Measurements from ENCODE around the gene GIT2. TPM values are rescaled to one million over a fixed set of nuclear protein-coding genes. Genes with fewer than 3 reads are reported as not detected.

The GIT2 gene
- total and polyA plus RNA-seq, 8 donors = 6.4 to 98.6 (median 39.2) TPM

DNA sequence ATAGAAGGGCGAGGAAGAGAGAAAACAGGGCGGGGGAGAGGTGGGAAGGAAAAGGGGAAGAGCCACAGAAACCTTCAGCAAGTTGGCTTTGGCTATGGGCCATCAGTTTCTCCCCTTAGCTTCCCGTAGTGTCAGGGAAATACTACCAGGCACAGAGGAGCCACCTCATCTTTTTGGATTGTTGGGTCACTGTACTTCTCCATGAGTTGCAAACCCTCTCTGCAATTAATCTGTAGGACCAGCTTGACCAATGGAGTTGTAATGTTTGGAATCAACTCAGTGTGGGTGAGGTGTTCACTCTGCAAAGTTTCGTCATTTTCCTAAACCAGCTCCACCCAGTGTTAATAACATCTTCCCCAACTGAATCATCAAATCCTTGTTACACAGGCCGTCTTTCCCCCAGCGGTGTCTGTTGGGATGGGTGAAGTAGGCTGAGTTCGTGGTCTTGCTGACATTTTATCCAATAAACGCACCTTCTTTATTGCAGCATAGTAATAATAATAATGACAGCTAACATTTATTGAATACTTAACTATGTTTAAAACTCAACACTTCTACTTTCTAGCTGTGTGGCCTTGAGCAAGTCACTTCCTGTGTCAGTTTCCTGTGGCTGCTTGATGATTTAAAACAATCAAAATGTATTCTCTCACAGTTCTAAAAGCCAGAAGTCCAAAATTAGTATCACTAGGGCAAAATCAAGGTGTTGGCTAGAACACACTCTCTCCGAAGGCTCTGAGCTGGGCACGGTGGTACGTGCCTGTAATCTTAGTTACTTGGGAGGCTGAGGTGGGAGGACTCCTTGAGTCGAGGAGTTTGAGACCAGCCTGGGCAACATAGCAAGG is 107.8 kb downstream of the GIT2 start:
- Histone ChIP-seq H3K27ac (peak overlapping the region in 4 of 5 donors; percentile 29 to 78 (median 48)), H3K9me3 (no peaks in the 10 kb centered on the region), H3K4me1 (peaks cover 0 to 20% (median 0%) of the 10 kb centered on the region in 4 donors), H3K27me3 (peaks cover 0 to 5% (median 0%) of the 10 kb centered on the region in 3 donors), H3K36me3 (no peaks in the 10 kb centered on the region), H3K4me3 (no peak overlapping the region)
- no peak for DNase-seq
- intact Hi-C loops (cut with DNase I; ENCODE audit: low total_unique reads) = loop anchor here (10.0 kb wide), 1 partner anchor 84 kb away; no protein-coding TSS in a partner anchor
- 58 to 69% (median 61%) methylated on average over 12 of the region's 12 CpGs for WGBS, 5 donors
- TF ChIP-seq EP300 (IDR thresholded peaks at IDR 0.05) = no peak
- no peak for TF ChIP-seq POLR2A (IDR thresholded peaks at IDR 0.05)
- TF ChIP-seq, protein P1, sequence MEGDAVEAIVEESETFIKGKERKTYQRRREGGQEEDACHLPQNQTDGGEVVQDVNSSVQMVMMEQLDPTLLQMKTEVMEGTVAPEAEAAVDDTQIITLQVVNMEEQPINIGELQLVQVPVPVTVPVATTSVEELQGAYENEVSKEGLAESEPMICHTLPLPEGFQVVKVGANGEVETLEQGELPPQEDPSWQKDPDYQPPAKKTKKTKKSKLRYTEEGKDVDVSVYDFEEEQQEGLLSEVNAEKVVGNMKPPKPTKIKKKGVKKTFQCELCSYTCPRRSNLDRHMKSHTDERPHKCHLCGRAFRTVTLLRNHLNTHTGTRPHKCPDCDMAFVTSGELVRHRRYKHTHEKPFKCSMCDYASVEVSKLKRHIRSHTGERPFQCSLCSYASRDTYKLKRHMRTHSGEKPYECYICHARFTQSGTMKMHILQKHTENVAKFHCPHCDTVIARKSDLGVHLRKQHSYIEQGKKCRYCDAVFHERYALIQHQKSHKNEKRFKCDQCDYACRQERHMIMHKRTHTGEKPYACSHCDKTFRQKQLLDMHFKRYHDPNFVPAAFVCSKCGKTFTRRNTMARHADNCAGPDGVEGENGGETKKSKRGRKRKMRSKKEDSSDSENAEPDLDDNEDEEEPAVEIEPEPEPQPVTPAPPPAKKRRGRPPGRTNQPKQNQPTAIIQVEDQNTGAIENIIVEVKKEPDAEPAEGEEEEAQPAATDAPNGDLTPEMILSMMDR (IDR thresholded peaks at IDR 0.05) = no peak
- TF ChIP-seq POLR2AphosphoS5 (IDR thresholded peaks at IDR 0.05) = no peak

DNA sequence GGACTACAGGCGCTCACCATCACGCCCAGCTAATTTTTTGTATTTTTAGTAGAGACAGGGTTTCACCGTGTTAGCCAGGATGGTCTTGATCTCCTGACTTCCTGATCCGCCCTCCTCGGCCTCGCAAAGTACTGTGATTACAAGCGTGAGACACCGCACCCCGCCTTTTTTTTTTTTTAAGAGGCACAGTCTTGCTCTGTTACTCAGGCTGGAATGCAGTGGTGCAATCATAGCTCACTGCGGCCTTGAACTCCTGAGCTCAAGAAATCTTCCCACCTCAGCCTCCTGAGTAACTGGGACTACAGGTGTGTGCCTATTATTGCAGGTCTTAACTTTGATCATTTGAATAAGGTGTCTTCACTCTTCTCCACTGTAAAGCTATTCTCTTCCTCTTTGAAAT is 110.6 kb downstream of the GIT2 start:
- DNase-seq = no peak
- intact Hi-C loops (cut with DNase I; ENCODE audit: low total_unique reads) = loop anchor here (10.0 kb wide), 1 partner anchor 81 kb away; no protein-coding TSS in a partner anchor

DNA sequence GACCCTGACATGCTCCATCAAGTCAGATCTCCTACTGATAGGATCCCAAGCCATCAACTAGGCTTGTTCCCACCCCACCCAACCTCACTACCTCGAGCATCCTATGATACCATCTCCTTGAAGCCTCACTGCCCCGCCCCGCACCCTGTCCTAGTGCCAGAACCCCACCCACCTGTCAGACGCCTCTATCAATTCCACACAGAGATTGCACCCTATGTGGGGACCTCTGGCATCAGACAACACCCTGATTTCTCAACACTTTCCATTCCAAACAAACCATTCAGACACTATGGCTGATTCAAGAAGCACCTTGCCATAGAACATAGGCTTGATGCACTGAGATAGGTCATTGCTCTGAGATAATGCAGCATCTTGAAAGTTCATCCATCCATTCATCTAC is 112.7 kb downstream of the GIT2 start:
- no peaks in the 10 kb centered on the region for H3K36me3 ChIP-seq
- H3K4me1 ChIP-seq = peaks cover 14 to 30% (median 23%) of the 10 kb centered on the region in 4 donors
- TF ChIP-seq EP300 (IDR thresholded peaks at IDR 0.05) (no peak), POLR2AphosphoS5 (IDR thresholded peaks at IDR 0.05) (no peak), POLR2A (IDR thresholded peaks at IDR 0.05) (no peak)
- TF ChIP-seq, protein P1 (IDR thresholded peaks at IDR 0.05) = no peak
- DNase-seq = no peak
- peaks cover 0 to 5% (median 0%) of the 10 kb centered on the region in 3 donors for H3K27me3 ChIP-seq
- WGBS, 5 donors = 46 to 63% (median 54%) methylated on average over 4 of the region's 4 CpGs
- intact Hi-C loops (cut with DNase I; ENCODE audit: low total_unique reads) = loop anchor here (10.0 kb wide), 1 partner anchor 79 kb away; no protein-coding TSS in a partner anchor
- no peak overlapping the region for H3K27ac ChIP-seq
- H3K4me3 ChIP-seq = no peak overlapping the region
- H3K9me3 ChIP-seq = no peaks in the 10 kb centered on the region

More for the DNA sequence above, 110.6 kb downstream of the GIT2 start:
- Histone ChIP-seq H3K27me3 (peaks cover 0 to 5% (median 0%) of the 10 kb centered on the region in 3 donors), H3K4me1 (peaks cover 3 to 27% (median 6%) of the 10 kb centered on the region in 4 donors), H3K27ac (no peak overlapping the region), H3K9me3 (no peaks in the 10 kb centered on the region), H3K36me3 (no peaks in the 10 kb centered on the region), H3K4me3 (no peak overlapping the region)
- no peak for TF ChIP-seq EP300 (IDR thresholded peaks at IDR 0.05)
- TF ChIP-seq, protein P1 (IDR thresholded peaks at IDR 0.05) = no peak
- TF ChIP-seq POLR2A (IDR thresholded peaks at IDR 0.05) = no peak
- no peak for TF ChIP-seq POLR2AphosphoS5 (IDR thresholded peaks at IDR 0.05)
- WGBS, 5 donors = 60 to 75% (median 71%) methylated on average over 10 of the region's 10 CpGs

DNA sequence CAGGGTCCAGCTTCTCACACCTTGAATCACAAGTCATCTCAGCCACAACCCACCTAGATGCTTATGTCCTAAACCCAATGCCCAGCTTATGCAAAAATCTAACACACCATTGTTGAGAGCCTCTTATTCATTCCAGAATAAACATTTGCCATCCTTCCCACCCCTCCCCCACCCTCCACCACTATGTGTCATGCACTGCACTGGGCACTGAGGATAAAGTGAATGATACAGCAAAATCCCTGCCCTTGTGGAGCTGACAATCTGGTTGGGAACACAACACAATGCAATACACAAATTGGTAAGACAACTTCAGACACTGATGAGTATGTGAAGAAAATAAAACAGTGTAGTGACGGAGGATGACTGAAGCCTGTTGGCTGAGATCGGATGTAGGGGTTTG is 114.4 kb downstream of the GIT2 start:
- Histone ChIP-seq H3K9me3 (no peaks in the 10 kb centered on the region), H3K27me3 (no peaks in the 10 kb centered on the region), H3K4me1 (peaks cover 18 to 34% (median 32%) of the 10 kb centered on the region in 4 donors), H3K4me3 (no peak overlapping the region), H3K36me3 (no peaks in the 10 kb centered on the region), H3K27ac (no peak overlapping the region)
- TF ChIP-seq EP300 (IDR thresholded peaks at IDR 0.05) = no peak
- TF ChIP-seq POLR2A (IDR thresholded peaks at IDR 0.05) = no peak
- TF ChIP-seq, protein P1 (IDR thresholded peaks at IDR 0.05) = no peak
- no peak for TF ChIP-seq POLR2AphosphoS5 (IDR thresholded peaks at IDR 0.05)
- intact Hi-C loops (cut with DNase I; ENCODE audit: low total_unique reads) = loop anchor here (10.0 kb wide), 1 partner anchor 77 kb away; no protein-coding TSS in a partner anchor
- WGBS, 5 donors = 87 to 100% (median 91%) methylated on average over 2 of the region's 2 CpGs
- DNase-seq = no peak
